Pancreas (tissue), 10 donors: Measurements from ENCODE around the gene SLC22A7. TPM values are rescaled to one million over a fixed set of nuclear protein-coding genes. Genes with fewer than 3 reads are reported as not detected.
A peak's percentile ranks its signal among the peaks of the same experiment; 100 is the strongest.

ENCODE experiments used
- ATAC-seq, 4 donors: fragments of 200-7000 bp; cut with Tn5 transposase; one replicate each; pipeline versions ENCODE4 v1.8.0 to v1.9.1; 2020; ENCODE audit warnings: mild to moderate bottlenecking in 4 of 4, moderate library complexity in 4 of 4
- DNase-seq, 6 donors: peaks; one replicate each; pipeline ENCODE4 v3.0.0-alpha.2; 2020
- FAIRE-seq: peaks from 2 replicates; lab custom pipeline; 2012; peaks lifted over from hg19 to GRCh38; lab: Jason Lieb, UNC
- H3K27ac ChIP-seq, 4 donors: fragments of 200-600 bp; sonication (generic); 1 replicate in 3 of 4; 2 replicates in 1 of 4; pipeline versions ENCODE4 v1.5.0 to v1.8.0; 2020
- H3K27me3 ChIP-seq, 4 donors: fragments of 200-600 bp; one replicate each; pipeline ENCODE4 v1.8.0; 2021
- H3K36me3 ChIP-seq, 3 donors: fragments of 200-600 bp; sonication (generic) in 1 of 3; one replicate each; pipeline versions ENCODE4 v1.5.0 to v1.8.0; 2020 to 2021
- H3K4me1 ChIP-seq, 3 donors: fragments of 200-600 bp; one replicate each; pipeline ENCODE4 v1.8.0; 2021
- H3K4me3 ChIP-seq, 4 donors: fragments of 200-600 bp; sonication (generic) in 2 of 4; one replicate each; pipeline versions ENCODE4 v1.5.0 to v1.8.0; 2020 to 2021
- H3K9me3 ChIP-seq, 4 donors: fragments of 200-600 bp; one replicate each; pipeline ENCODE4 v1.8.0; 2021
- CTCF ChIP-seq, 4 donors: fragments of 200-600 bp; sonication (generic) in 3 of 4; IDR thresholded peaks; one replicate each; pipeline versions ENCODE4 v1.5.0 to v1.8.0; 2021; ENCODE audit warnings: antibody characterized with exemption in 4 of 4
- WGBS, 2 donors: extraction: QIAGEN DNeasy Blood & Tissue Kit; methylation state at CpG; one replicate each; pipeline ENCODE4 v1.1.7; 2013; 5-methylcytosine and 5-hydroxymethylcytosine counted together
- intact Hi-C, 3 donors: fragments of 100-400 bp; cut with DNase I; formaldehyde crosslinking; loops; one replicate each; pipeline versions ENCODE4 v1.11.1 to v1.14.2; 2022
- polyA plus RNA-seq, 2 donors: library from polyadenylated mRNA; stranded (reverse); fragments of 200-250 nt; gene quantifications; one replicate each; pipeline ENCODE4 v1.2.3, GENCODE V29; 2013
- total RNA-seq, 6 donors: library from RNA; stranded (reverse); fragmentation: NEBNext Ultra II Directional in 4 of 6; extraction: Animal tissue kit (Norgen Biotek cat#: 25700) in 4 of 6; gene quantifications; one replicate each; pipeline versions ENCODE4 v1.2.1 to v1.2.4, GENCODE V29; 2021 to 2023
- donor health status: healthy with polysubstance abuse.
- donor health status: DM: no; HTN: no; CAD: no; lungs with moderate emphysema.
- donor health status: DM: no; HTN: no; CAD: no.
- donor health status: control.
- donor health status: control.
- donor health status: Bipolar disorder and iron deficiency.
- donor health status: DM: yes; HTN: yes; CAD: no.
- donor health status: DM: no; HTN: no; CAD: no.
- donor health status: DM: no; HTN: no; CAD: no.
- donor health status: DM: yes; HTN: yes; CAD: no.

Gene SLC22A7
- total and polyA plus RNA-seq, 8 donors = 0.16 TPM; not detected in 7

- 3% methylated on average over 43 to 83 of the region's 83 CpGs for WGBS, 2 donors
- Histone ChIP-seq H3K4me3 (no peak overlapping the region), H3K36me3 (no peaks in the 10 kb centered on the region), H3K4me1 (no peaks in the 10 kb centered on the region), H3K27me3 (peaks cover 0 to 8% (median 3%) of the 10 kb centered on the region in 4 donors), H3K9me3 (no peaks in the 10 kb centered on the region), H3K27ac (no peak overlapping the region)
- ATAC-seq = peak in 2 of 4 donors; percentile 22 to 36
- intact Hi-C loops = no loop called here
- DNase-seq = peak in 2 of 6 donors; percentile 12 to 48
- TF ChIP-seq CTCF (IDR thresholded peaks at IDR 0.05) = no peak
- FAIRE-seq = no peak
Measured at GRCh38 chr6:43284991-43285781, 12.9 kb upstream of the SLC22A7 start.

GRCh38 chr6:43285832-43286231 is 12.2 kb upstream of the SLC22A7 start:
- DNase-seq (peak in 2 of 6 donors; percentile 6 to 34), FAIRE-seq (no peak), ATAC-seq (no peak)
- Histone ChIP-seq H3K9me3 (no peaks in the 10 kb centered on the region), H3K4me1 (no peaks in the 10 kb centered on the region), H3K27ac (no peak overlapping the region), H3K27me3 (peaks cover 0 to 8% (median 3%) of the 10 kb centered on the region in 4 donors), H3K36me3 (no peaks in the 10 kb centered on the region), H3K4me3 (no peak overlapping the region)
- intact Hi-C loops = no loop called here
- 54 to 68% methylated on average over 5 of the region's 5 CpGs for WGBS, 2 donors
- no peak for TF ChIP-seq CTCF (IDR thresholded peaks at IDR 0.05)

- ATAC-seq (no peak), DNase-seq (peak in 3 of 6 donors; percentile 10 to 43 (median 35)), FAIRE-seq (no peak)
- intact Hi-C loops = no loop called here
- H3K4me3 ChIP-seq = no peak overlapping the region
- H3K4me1 ChIP-seq = no peaks in the 10 kb centered on the region
- H3K9me3 ChIP-seq = no peaks in the 10 kb centered on the region
- no peak for TF ChIP-seq CTCF (IDR thresholded peaks at IDR 0.05)
- peaks cover 0 to 8% (median 3%) of the 10 kb centered on the region in 4 donors for H3K27me3 ChIP-seq
- no peaks in the 10 kb centered on the region for H3K36me3 ChIP-seq
- WGBS, 2 donors = 74 to 75% methylated on average over 6 of the region's 6 CpGs
- H3K27ac ChIP-seq = no peak overlapping the region
Measured at GRCh38 chr6:43286456-43286979, 11.5 kb upstream of the SLC22A7 start.

- Histone ChIP-seq H3K27me3 (peaks cover 0 to 8% (median 3%) of the 10 kb centered on the region in 4 donors), H3K9me3 (no peaks in the 10 kb centered on the region), H3K4me1 (no peaks in the 10 kb centered on the region), H3K36me3 (no peaks in the 10 kb centered on the region), H3K4me3 (no peak overlapping the region), H3K27ac (no peak overlapping the region)
- no peak for TF ChIP-seq CTCF (IDR thresholded peaks at IDR 0.05)
- 63 to 67% methylated on average over 10 of the region's 10 CpGs for WGBS, 2 donors
- DNase-seq (peak in 2 of 6 donors; percentile 8 to 44), FAIRE-seq (no peak), ATAC-seq (peak in 2 of 4 donors; percentile 29 to 54)
- intact Hi-C loops = no loop called here
Measured at GRCh38 chr6:43286980-43287716, 10.9 kb upstream of the SLC22A7 start.
